Endothelial cell (in vitro differentiated cells): ENCODE results near the gene VWF. TPM values are rescaled to one million over a fixed set of nuclear protein-coding genes. Genes with fewer than 3 reads are reported as not detected.
A peak's percentile ranks its signal among the peaks of the same experiment; 100 is the strongest.
"Not testable (repeated sequence)": the region's sequence is repeated elsewhere in the genome, so short reads cannot be mapped to it uniquely, and the experiment has no call there.

ENCODE experiments used
- DNase-seq: peaks from one replicate; pipeline ENCODE4 v3.0.0; 2021; ENCODE audit warnings: low spot score
- H3K27ac Mint-ChIP-seq: one replicate; pipeline ENCODE4 v1.8.0; 2021; ENCODE audit warnings: mixed read lengths, inconsistent platforms; ENCODE audit not compliant: unreplicated experiment
- H3K27me3 Mint-ChIP-seq: one replicate; pipeline ENCODE4 v1.8.0; 2021; ENCODE audit warnings: mild to moderate bottlenecking, moderate library complexity, mixed read lengths, inconsistent platforms; ENCODE audit not compliant: unreplicated experiment
- H3K36me3 Mint-ChIP-seq: one replicate; pipeline ENCODE4 v1.8.0; 2021; ENCODE audit warnings: mild to moderate bottlenecking, low read depth, mixed read lengths, inconsistent platforms; ENCODE audit not compliant: unreplicated experiment
- H3K4me1 Mint-ChIP-seq: one replicate; pipeline ENCODE4 v1.8.0; 2021; ENCODE audit warnings: mild to moderate bottlenecking, mixed read lengths, inconsistent platforms; ENCODE audit not compliant: unreplicated experiment
- H3K4me3 Mint-ChIP-seq: one replicate; pipeline ENCODE4 v1.8.0; 2021; ENCODE audit warnings: mild to moderate bottlenecking, mixed read lengths, inconsistent platforms; ENCODE audit not compliant: unreplicated experiment
- H3K9me3 Mint-ChIP-seq: one replicate; pipeline ENCODE4 v1.8.0; 2021; ENCODE audit warnings: mixed read lengths, inconsistent platforms; ENCODE audit not compliant: unreplicated experiment
- CTCF ChIP-seq: fragments of 200-600 bp; sonication (generic); IDR thresholded peaks from one replicate; pipeline ENCODE4 v1.5.0; 2021; ENCODE audit warnings: antibody characterized with exemption; ENCODE audit not compliant: unreplicated experiment
- total RNA-seq: library from RNA; stranded (reverse); fragmentation: NEBNext Ultra II Directional; extraction: Animal tissue kit (Norgen Biotek cat#: 25700); gene quantifications from one replicate; pipeline ENCODE4 v1.2.1, GENCODE V29; 2021; ENCODE audit not compliant: unreplicated experiment

VWF gene
- total RNA-seq, 1 donor from 2014 or later, result 56.0 TPM

GRCh38 chr12:6020930-6021329 lies 103.5 kb downstream of the VWF start:
- DNase-seq, result no peak
- Mint-ChIP-seq H3K27ac (no peak overlapping the region), H3K9me3 (no peaks in the 10 kb centered on the region), H3K36me3 (peaks cover 23% of the 10 kb centered on the region), H3K27me3 (no peaks in the 10 kb centered on the region), H3K4me3 (no peak overlapping the region), H3K4me1 (peaks cover 18% of the 10 kb centered on the region)
- no peak for TF ChIP-seq CTCF

GRCh38 chr12:6020511-6020910 lies 104.0 kb downstream of the VWF start:
- H3K4me3 Mint-ChIP-seq, H3K27me3 Mint-ChIP-seq, DNase-seq, H3K27ac Mint-ChIP-seq, H3K9me3 Mint-ChIP-seq: not testable (repeated sequence)
- H3K36me3 Mint-ChIP-seq, result peaks cover 23% of the 10 kb centered on the region
- peaks cover 18% of the 10 kb centered on the region for H3K4me1 Mint-ChIP-seq

- H3K27ac Mint-ChIP-seq, H3K4me3 Mint-ChIP-seq, DNase-seq, H3K9me3 Mint-ChIP-seq, H3K27me3 Mint-ChIP-seq: not testable (repeated sequence)
- peaks cover 13% of the 10 kb centered on the region for H3K4me1 Mint-ChIP-seq
- H3K36me3 Mint-ChIP-seq, result peaks cover 26% of the 10 kb centered on the region
These were observed 105.2 kb downstream of the VWF start for GRCh38 chr12:6019256-6019655.

GRCh38 chr12:6018265-6018664 lies 106.2 kb downstream of the VWF start:
- Mint-ChIP-seq H3K36me3 (peaks cover 26% of the 10 kb centered on the region), H3K27me3 (peaks cover 1% of the 10 kb centered on the region), H3K27ac (no peak overlapping the region), H3K4me1 (peaks cover 13% of the 10 kb centered on the region), H3K9me3 (no peaks in the 10 kb centered on the region), H3K4me3 (peak overlapping the region; percentile 29)
- DNase-seq, result no peak
- no peak for TF ChIP-seq CTCF

GRCh38 chr12:6016756-6017155 lies 107.7 kb downstream of the VWF start:
- H3K4me1 Mint-ChIP-seq, result peaks cover 13% of the 10 kb centered on the region
- TF ChIP-seq CTCF, result no peak
- H3K27ac Mint-ChIP-seq, result no peak overlapping the region
- no peak overlapping the region for H3K4me3 Mint-ChIP-seq
- DNase-seq, result no peak
- H3K9me3 Mint-ChIP-seq, result no peaks in the 10 kb centered on the region
- peaks cover 24% of the 10 kb centered on the region for H3K36me3 Mint-ChIP-seq
- H3K27me3 Mint-ChIP-seq, result peaks cover 1% of the 10 kb centered on the region

- not testable (repeated sequence) for DNase-seq, H3K27ac Mint-ChIP-seq, H3K9me3 Mint-ChIP-seq, H3K4me1 Mint-ChIP-seq, H3K4me3 Mint-ChIP-seq, H3K27me3 Mint-ChIP-seq
- H3K36me3 Mint-ChIP-seq, result peaks cover 24% of the 10 kb centered on the region
These were observed 108.5 kb downstream of the VWF start for GRCh38 chr12:6016004-6016403.

GRCh38 chr12:6015271-6015670 lies 109.2 kb downstream of the VWF start:
- not testable (repeated sequence) for H3K9me3 Mint-ChIP-seq, H3K27me3 Mint-ChIP-seq, H3K4me1 Mint-ChIP-seq, DNase-seq, H3K27ac Mint-ChIP-seq
- Mint-ChIP-seq H3K36me3 (peaks cover 24% of the 10 kb centered on the region), H3K4me3 (peak overlapping the region; percentile 16)

- not testable (repeated sequence) for DNase-seq, H3K27me3 Mint-ChIP-seq, H3K4me3 Mint-ChIP-seq, H3K27ac Mint-ChIP-seq, H3K9me3 Mint-ChIP-seq, H3K4me1 Mint-ChIP-seq
- H3K36me3 Mint-ChIP-seq, result peaks cover 10% of the 10 kb centered on the region
These were observed 113.7 kb downstream of the VWF start for GRCh38 chr12:6010631-6011350.
